NCI-H2029 (cell line): ENCODE measurements around the gene PDE9A.
"Not testable (repeated sequence)": the region's sequence is repeated elsewhere in the genome, so short reads cannot be mapped to it uniquely, and the experiment has no call there.

Experiments
- DNase-seq: peaks from one replicate; lab custom pipeline; 2025; lab: John Stamatoyannopoulos, UW

The PDE9A gene

GRCh38 chr21:42715427-42715826 is 62.0 kb downstream of the PDE9A start:
- not testable (repeated sequence) for DNase-seq

DNA sequence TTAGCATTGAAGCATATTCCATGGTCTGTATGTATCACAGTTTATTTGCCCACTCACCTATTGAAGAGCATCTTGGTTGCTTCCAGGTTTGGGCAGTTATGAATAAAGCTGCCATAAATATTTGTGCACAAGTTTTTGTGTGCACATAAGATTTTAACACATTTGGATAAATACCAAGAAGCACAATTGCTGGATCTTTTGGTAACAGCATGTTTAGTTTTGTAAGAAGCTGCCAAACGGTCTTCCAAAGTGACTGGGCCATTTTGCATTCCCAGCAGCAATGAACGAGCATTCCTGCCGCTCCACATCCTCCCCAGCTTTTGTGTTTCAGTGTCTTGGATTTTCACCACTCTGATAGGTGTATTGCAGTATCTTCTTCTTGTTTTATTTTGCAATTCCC is 62.7 kb downstream of the PDE9A start:
- no peak for DNase-seq

DNA sequence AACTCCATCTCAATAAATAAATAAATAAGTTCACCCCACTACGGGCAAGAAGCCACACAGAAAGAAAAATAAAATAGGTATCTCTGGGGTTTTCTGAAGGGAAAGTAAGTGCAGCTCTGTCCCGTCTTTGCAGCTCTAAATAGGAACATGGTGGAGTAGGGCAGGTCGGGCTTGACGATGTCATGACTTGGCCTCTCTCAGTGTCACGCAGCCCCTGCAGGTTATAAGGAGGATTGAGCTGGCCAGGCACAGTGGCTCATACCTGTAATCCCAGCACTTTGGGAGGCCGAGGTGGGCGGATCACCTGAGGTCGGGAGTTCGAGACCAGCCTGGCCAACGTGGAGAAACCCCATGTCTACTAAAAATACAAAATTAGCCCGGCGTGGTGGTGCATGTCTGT is 67.1 kb downstream of the PDE9A start:
- not testable (repeated sequence) for DNase-seq

GRCh38 chr21:42721341-42721824 is 68.0 kb downstream of the PDE9A start:
- DNase-seq = no peak

- DNase-seq = no peak
Observed at GRCh38 chr21:42722153-42722552, 68.7 kb downstream of the PDE9A start.

DNA sequence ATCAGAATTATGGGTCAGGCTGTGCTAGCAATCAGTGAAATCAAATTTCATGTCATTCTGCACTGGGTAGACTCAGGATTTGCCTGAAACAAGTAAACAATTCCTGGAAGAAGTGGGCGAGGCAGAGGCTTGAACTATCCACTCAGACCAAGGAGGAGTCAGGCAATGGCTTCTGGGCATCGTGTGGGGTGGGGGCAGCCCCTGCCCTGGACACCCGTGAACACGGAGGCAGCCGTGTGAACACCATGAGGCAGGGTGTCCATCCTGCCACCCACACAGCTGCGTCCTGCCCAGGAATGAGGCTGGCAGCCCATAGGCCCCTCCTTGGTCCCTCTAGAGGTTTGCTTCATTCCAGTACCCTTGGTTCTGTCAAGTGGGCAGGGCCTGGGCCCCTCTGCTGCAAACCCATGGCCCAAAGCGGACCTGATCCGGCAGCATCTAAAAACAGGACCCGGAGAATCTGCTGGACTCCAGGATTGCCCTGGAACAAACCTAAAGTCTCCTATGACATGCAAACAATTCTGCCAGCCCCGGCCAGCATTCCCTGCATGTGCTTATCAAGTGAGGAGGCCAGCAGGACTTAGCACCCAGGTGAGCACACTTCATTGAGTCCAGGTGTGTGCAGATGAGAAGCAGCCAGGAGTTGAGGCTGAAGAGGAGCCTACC is 69.5 kb downstream of the PDE9A start:
- no peak for DNase-seq

- no peak for DNase-seq
Observed at GRCh38 chr21:42724226-42724920, 71.0 kb downstream of the PDE9A start.

GRCh38 chr21:42725416-42725930 is 72.1 kb downstream of the PDE9A start:
- no peak for DNase-seq

GRCh38 chr21:42731264-42732032 is 78.0 kb downstream of the PDE9A start:
- no peak for DNase-seq

DNA sequence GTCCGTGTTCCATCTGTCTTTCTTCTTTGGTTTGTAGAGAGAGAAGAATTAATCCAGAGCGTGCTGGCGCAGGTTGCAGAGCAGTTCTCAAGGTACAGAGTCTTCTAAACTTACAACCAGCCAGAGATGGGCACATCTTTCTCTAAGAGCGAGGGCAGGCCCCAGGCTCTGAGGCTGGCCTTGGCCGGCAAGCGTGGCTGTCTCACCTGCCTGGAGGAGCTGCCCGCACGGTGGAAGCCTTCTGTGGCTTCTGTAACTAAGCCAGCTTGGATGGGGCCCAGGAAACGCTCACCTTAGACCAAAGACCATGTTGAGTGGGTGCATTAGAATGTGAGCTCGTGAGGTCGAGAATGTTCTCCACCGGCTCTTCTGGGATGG is 78.6 kb downstream of the PDE9A start:
- DNase-seq = no peak

GRCh38 chr21:42733037-42733627 is 79.7 kb downstream of the PDE9A start:
- DNase-seq = no peak

DNA sequence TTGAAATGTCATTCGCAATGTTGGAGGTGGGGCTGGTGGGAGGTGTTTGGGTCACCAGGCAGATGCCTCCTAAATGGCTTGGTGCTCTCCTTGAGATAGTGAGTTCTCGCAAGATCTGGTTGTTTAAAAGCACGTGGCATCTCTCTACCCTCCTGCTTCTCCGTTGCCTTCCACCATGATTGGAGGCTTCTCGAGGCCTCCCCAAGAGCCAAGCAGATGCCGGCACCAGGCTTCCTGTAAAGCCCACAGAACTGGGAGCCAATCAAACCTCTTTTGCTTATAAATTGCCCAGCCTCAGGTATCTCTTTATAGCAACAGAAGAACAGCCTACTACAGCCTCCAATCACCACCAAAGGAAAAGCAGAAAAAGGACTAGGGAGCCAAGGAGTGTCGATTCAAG is 80.5 kb downstream of the PDE9A start:
- DNase-seq = no peak

- DNase-seq = no peak
Observed at GRCh38 chr21:42734323-42734971, 81.0 kb downstream of the PDE9A start.

GRCh38 chr21:42735061-42735460 is 81.6 kb downstream of the PDE9A start:
- no peak for DNase-seq

DNA sequence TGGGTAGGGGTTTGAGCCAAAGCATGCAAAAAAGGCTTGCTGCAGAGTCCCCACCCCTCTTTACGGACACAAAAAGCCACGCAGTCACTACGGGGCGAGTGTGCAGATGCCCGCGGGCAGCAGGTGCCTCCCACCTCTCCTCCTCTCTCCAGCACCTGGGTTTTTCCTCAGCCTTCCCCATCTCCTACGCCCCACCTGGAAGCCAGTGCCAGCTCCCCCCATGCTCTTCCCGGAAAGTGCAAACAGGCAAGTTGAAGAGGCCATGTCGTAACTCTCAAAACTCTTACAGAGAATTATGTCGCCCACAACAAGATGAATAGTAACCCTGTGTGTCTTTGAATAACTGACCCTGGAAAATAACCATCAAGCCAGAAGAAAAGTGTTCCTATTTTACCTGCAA is 82.5 kb downstream of the PDE9A start:
- DNase-seq = no peak

- DNase-seq = no peak
Observed at GRCh38 chr21:42736646-42737350, 83.4 kb downstream of the PDE9A start.

DNA sequence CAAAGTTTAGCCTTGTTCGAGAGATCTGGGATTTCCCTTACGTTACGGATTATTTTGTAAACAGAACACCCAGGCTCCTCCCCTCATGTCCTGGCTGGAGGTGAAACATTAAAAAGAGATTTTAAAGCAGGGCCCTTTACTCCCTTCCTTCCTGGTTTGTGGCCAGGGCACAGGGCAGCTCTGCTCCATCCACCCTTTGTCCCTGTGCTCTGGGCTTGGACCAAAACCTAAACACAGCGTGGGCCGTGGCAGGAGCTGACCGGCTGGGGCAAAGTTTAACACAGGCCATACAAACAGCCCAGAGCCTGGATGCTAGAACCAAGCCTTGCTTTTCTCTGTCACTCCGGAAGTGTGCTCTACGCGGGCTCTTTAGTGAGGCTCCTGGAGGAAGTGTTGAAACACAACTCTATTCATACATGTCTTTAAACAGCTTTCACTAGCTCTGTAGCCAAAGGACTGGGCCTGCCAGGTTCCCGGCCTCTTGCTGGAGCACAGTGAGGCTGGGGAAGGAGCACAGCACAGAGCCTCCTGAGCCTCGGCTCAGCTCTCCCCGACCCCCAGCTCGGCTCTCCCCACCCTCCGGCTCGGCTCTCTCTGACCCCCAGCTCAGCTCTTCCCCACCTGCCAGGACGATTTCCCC is 84.7 kb downstream of the PDE9A start:
- DNase-seq = no peak

- no peak for DNase-seq
Observed at GRCh38 chr21:42739061-42739931, 85.9 kb downstream of the PDE9A start.

GRCh38 chr21:42740405-42740909 is 87.0 kb downstream of the PDE9A start:
- DNase-seq = no peak
